Measurements from ENCODE around the gene GHR. TPM values are rescaled to one million over a fixed set of nuclear protein-coding genes. Genes with fewer than 3 reads are reported as not detected.

The GHR gene
- total RNA-seq, 1 donor = 5.4 TPM

GRCh38 chr5:42597318-42597937 lies 174.2 kb downstream of the GHR start:
- Histone ChIP-seq H3K4me2 (ENCODE audit: insufficient read depth, low read length) (no peak overlapping the region), H3K4me3 (ENCODE audit: insufficient read depth, low read length) (no peak overlapping the region), H3K4me1 (ENCODE audit: insufficient read depth, low read length) (no peaks in the 10 kb centered on the region), H4K20me1 (ENCODE audit: insufficient read depth, low read length) (no peaks in the 10 kb centered on the region), H3K9me3 (ENCODE audit: low read depth, low read length) (no peaks in the 10 kb centered on the region), H3K36me3 (ENCODE audit: insufficient read depth, low read length) (no peaks in the 10 kb centered on the region), H3K27me3 (ENCODE audit: insufficient read depth, low read length) (no peaks in the 10 kb centered on the region), H2AFZ (ENCODE audit: low read length) (no peak overlapping the region), H3K27ac (ENCODE audit: low read depth, low read length) (no peak overlapping the region), H3K79me2 (ENCODE audit: insufficient read depth, low read length) (no peaks in the 10 kb centered on the region)
- TF ChIP-seq, protein P1, sequence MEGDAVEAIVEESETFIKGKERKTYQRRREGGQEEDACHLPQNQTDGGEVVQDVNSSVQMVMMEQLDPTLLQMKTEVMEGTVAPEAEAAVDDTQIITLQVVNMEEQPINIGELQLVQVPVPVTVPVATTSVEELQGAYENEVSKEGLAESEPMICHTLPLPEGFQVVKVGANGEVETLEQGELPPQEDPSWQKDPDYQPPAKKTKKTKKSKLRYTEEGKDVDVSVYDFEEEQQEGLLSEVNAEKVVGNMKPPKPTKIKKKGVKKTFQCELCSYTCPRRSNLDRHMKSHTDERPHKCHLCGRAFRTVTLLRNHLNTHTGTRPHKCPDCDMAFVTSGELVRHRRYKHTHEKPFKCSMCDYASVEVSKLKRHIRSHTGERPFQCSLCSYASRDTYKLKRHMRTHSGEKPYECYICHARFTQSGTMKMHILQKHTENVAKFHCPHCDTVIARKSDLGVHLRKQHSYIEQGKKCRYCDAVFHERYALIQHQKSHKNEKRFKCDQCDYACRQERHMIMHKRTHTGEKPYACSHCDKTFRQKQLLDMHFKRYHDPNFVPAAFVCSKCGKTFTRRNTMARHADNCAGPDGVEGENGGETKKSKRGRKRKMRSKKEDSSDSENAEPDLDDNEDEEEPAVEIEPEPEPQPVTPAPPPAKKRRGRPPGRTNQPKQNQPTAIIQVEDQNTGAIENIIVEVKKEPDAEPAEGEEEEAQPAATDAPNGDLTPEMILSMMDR (IDR thresholded peaks at IDR 0.05; ENCODE audit: extremely low read depth, low read depth, low read length) = no peak
- no peak for DNase-seq (ENCODE audit: insufficient read length, low spot score, missing footprints)

- no peak for DNase-seq (ENCODE audit: insufficient read length, low spot score, missing footprints)
- H4K20me1 ChIP-seq (ENCODE audit: insufficient read depth, low read length) = no peaks in the 10 kb centered on the region
- H3K36me3 ChIP-seq (ENCODE audit: insufficient read depth, low read length) = no peaks in the 10 kb centered on the region
- no peak overlapping the region for H2AFZ ChIP-seq (ENCODE audit: low read length)
- H3K4me3 ChIP-seq (ENCODE audit: insufficient read depth, low read length) = no peak overlapping the region
- no peak overlapping the region for H3K27ac ChIP-seq (ENCODE audit: low read depth, low read length)
- H3K4me2 ChIP-seq (ENCODE audit: insufficient read depth, low read length) = no peak overlapping the region
- H3K4me1 ChIP-seq (ENCODE audit: insufficient read depth, low read length) = no peaks in the 10 kb centered on the region
- TF ChIP-seq, protein P1 (IDR thresholded peaks at IDR 0.05; ENCODE audit: extremely low read depth, low read depth, low read length) = no peak
- H3K79me2 ChIP-seq (ENCODE audit: insufficient read depth, low read length) = no peaks in the 10 kb centered on the region
- H3K9me3 ChIP-seq (ENCODE audit: low read depth, low read length) = no peaks in the 10 kb centered on the region
- H3K27me3 ChIP-seq (ENCODE audit: insufficient read depth, low read length) = no peaks in the 10 kb centered on the region
Measured at GRCh38 chr5:42598311-42598710, 175.1 kb downstream of the GHR start.

GRCh38 chr5:42599106-42599505 lies 175.9 kb downstream of the GHR start:
- Histone ChIP-seq H3K4me1 (ENCODE audit: insufficient read depth, low read length) (no peaks in the 10 kb centered on the region), H3K9me3 (ENCODE audit: low read depth, low read length) (no peaks in the 10 kb centered on the region), H3K36me3 (ENCODE audit: insufficient read depth, low read length) (no peaks in the 10 kb centered on the region), H3K27me3 (ENCODE audit: insufficient read depth, low read length) (no peaks in the 10 kb centered on the region), H3K79me2 (ENCODE audit: insufficient read depth, low read length) (no peaks in the 10 kb centered on the region), H3K4me2 (ENCODE audit: insufficient read depth, low read length) (no peak overlapping the region), H2AFZ (ENCODE audit: low read length) (no peak overlapping the region), H4K20me1 (ENCODE audit: insufficient read depth, low read length) (no peaks in the 10 kb centered on the region), H3K4me3 (ENCODE audit: insufficient read depth, low read length) (no peak overlapping the region), H3K27ac (ENCODE audit: low read depth, low read length) (no peak overlapping the region)
- DNase-seq (ENCODE audit: insufficient read length, low spot score, missing footprints) = no peak
- TF ChIP-seq, protein P1 (IDR thresholded peaks at IDR 0.05; ENCODE audit: extremely low read depth, low read depth, low read length) = no peak

DNA sequence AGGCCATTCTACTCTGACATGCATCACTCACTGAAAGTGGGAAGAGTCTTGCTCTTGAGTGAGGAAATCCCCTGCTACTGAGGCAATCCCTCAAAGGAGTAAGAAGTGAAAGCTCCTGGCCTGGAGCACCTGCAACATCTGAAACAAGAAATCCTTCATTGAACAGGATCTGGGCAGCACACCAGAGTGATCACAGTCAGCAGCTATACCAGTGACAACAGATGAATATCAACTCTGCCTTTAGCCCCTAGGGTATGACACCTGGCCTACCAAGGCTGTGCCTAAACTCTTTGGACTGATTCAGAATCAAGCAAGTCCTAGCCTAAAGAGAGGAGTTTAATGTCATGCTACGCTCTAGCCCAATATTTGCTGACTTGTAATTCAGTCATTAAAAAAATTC lies 177.2 kb downstream of the GHR start:
- Histone ChIP-seq H3K4me3 (ENCODE audit: insufficient read depth, low read length) (no peak overlapping the region), H3K9me3 (ENCODE audit: low read depth, low read length) (no peaks in the 10 kb centered on the region), H3K27me3 (ENCODE audit: insufficient read depth, low read length) (no peaks in the 10 kb centered on the region), H3K4me1 (ENCODE audit: insufficient read depth, low read length) (no peaks in the 10 kb centered on the region), H3K36me3 (ENCODE audit: insufficient read depth, low read length) (no peaks in the 10 kb centered on the region), H4K20me1 (ENCODE audit: insufficient read depth, low read length) (no peaks in the 10 kb centered on the region), H3K79me2 (ENCODE audit: insufficient read depth, low read length) (no peaks in the 10 kb centered on the region), H2AFZ (ENCODE audit: low read length) (no peak overlapping the region), H3K4me2 (ENCODE audit: insufficient read depth, low read length) (no peak overlapping the region), H3K27ac (ENCODE audit: low read depth, low read length) (no peak overlapping the region)
- TF ChIP-seq, protein P1 (IDR thresholded peaks at IDR 0.05; ENCODE audit: extremely low read depth, low read depth, low read length) = no peak
- DNase-seq (ENCODE audit: insufficient read length, low spot score, missing footprints) = no peak

Data from osteoblast (primary cell).